HG03135 (cell line): ENCODE data around the gene TFB2M.
A peak's percentile ranks its signal among the peaks of the same experiment; 100 is the strongest.

Experiments used
- ATAC-seq: cut with Tn5 transposase; IDR thresholded peaks from one replicate; pipeline ENCODE4 v1.9.1; 2021; ENCODE audit warnings: mild to moderate bottlenecking, moderate library complexity; ENCODE audit not compliant: unreplicated experiment

The TFB2M gene

GRCh38 chr1:246515390-246516005 is 50.6 kb downstream of the TFB2M start:
- no peak for ATAC-seq

- no peak for ATAC-seq
These were observed 52.3 kb downstream of the TFB2M start for GRCh38 chr1:246513619-246514343.

GRCh38 chr1:246513041-246513440 is 53.0 kb downstream of the TFB2M start:
- no peak for ATAC-seq

GRCh38 chr1:246512635-246513034 is 53.4 kb downstream of the TFB2M start:
- ATAC-seq = no peak

GRCh38 chr1:246512230-246512629 is 53.8 kb downstream of the TFB2M start:
- ATAC-seq = no peak

GRCh38 chr1:246511203-246511602 is 54.9 kb downstream of the TFB2M start:
- no peak for ATAC-seq

- ATAC-seq = no peak
These were observed 55.7 kb downstream of the TFB2M start for GRCh38 chr1:246510147-246511030.

- no peak for ATAC-seq
These were observed 57.0 kb downstream of the TFB2M start for GRCh38 chr1:246508897-246509688.

- ATAC-seq = peak; percentile 85
These were observed 59.2 kb downstream of the TFB2M start, which contains the start of gene SMYD3 for GRCh38 chr1:246506674-246507481. Gene SMYD3 (minus strand): TSS chr1:246507279.

GRCh38 chr1:246506367-246506673 is 59.7 kb downstream of the TFB2M start:
- peak; percentile 8 for ATAC-seq

- ATAC-seq = no peak
These were observed 62.7 kb downstream of the TFB2M start for GRCh38 chr1:246503341-246503740.

GRCh38 chr1:246497331-246497915 is 68.6 kb downstream of the TFB2M start:
- ATAC-seq = peak; percentile 65

GRCh38 chr1:246492611-246493245 is 73.3 kb downstream of the TFB2M start:
- no peak for ATAC-seq

GRCh38 chr1:246491551-246492053 is 74.5 kb downstream of the TFB2M start:
- no peak for ATAC-seq
